ENCODE data around the gene EEA1.

- TF ChIP-seq POLR2A (IDR thresholded peaks at IDR 0.05) (no peak), CTCF (IDR thresholded peaks at IDR 0.05) (no peak), POLR2AphosphoS5 (IDR thresholded peaks at IDR 0.05) (no peak)
Measured at GRCh38 chr12:92938638-92939037, 9.5 kb upstream of the EEA1 start.
